Mesothelial cell of epicardium (in vitro differentiated cells): ENCODE data around the gene ROR2. TPM values are rescaled to one million over a fixed set of nuclear protein-coding genes. Genes with fewer than 3 reads are reported as not detected.
A peak's percentile ranks its signal among the peaks of the same experiment; 100 is the strongest.

ENCODE experiments used
- DNase-seq, 2 experiments: peaks; one replicate each; pipeline ENCODE4 v3.0.0; 2021; ENCODE audit warnings: low spot score in 2 of 2; ENCODE audit not compliant: unreplicated experiment in 2 of 2
- H3K27ac Mint-ChIP-seq: 2 replicates; pipeline ENCODE4 v1.8.0; 2021; ENCODE audit warnings: mixed read lengths
- H3K27me3 Mint-ChIP-seq: 2 replicates; pipeline ENCODE4 v1.8.0; 2021; ENCODE audit warnings: low read depth, mixed read lengths
- H3K36me3 Mint-ChIP-seq: 2 replicates; pipeline ENCODE4 v1.8.0; 2021; ENCODE audit warnings: mixed read lengths
- H3K4me1 Mint-ChIP-seq: 2 replicates; pipeline ENCODE4 v1.8.0; 2021; ENCODE audit warnings: mixed read lengths
- H3K4me3 Mint-ChIP-seq: 2 replicates; pipeline ENCODE4 v1.8.0; 2021; ENCODE audit warnings: mild to moderate bottlenecking, moderate library complexity, mixed read lengths
- H3K9me3 Mint-ChIP-seq: 2 replicates; pipeline ENCODE4 v1.8.0; 2021; ENCODE audit warnings: mixed read lengths
- total RNA-seq: library from RNA; stranded (reverse); gene quantifications from 3 replicates; pipeline ENCODE4 v1.2.1, GENCODE V29; 2021
- TF ChIP-seq, protein P1 (sequence below): fragments of 200-600 bp; sonication (generic); IDR thresholded peaks from one replicate; pipeline ENCODE4 v1.5.0; 2021; ENCODE audit warnings: antibody characterized with exemption; ENCODE audit not compliant: unreplicated experiment

ROR2 gene
- total RNA-seq, 1 donor from 2014 or later: 41.0 TPM

DNA sequence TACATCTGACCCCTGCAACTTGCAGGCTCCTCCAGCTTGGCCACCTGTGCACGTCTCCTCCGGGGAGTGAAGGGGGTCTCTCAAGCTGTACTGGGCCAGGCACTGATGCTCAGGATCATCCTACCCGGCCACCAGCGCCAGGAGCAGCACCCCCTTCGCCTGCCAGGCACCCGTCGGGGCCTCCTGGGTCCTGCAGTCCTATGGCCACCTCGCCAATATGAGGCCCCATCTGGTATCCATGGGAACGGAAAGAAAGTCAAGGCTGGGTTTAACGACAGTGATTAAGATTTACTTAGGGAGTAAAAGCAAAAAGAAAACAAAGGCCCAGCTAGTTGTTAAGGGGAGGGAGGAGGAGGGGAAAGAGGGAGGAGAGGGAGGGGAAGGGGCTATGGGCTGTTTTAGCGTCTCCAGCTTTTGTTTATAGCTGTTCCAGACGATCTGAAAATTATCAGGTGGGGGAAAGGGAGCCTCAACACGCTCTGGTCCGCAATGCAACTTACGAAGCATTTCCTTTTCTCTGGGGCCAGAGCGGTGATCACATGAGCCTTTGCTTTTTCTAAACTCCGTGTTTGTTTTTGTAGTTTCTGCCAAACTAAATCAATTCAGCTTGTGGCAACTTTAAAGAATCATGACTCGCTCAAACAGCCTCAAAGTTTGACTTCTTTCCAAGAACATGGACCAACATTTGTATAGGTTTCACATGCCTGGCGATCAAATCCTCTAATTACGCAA is 132.4 kb downstream of the ROR2 start:
- TF ChIP-seq, protein P1, sequence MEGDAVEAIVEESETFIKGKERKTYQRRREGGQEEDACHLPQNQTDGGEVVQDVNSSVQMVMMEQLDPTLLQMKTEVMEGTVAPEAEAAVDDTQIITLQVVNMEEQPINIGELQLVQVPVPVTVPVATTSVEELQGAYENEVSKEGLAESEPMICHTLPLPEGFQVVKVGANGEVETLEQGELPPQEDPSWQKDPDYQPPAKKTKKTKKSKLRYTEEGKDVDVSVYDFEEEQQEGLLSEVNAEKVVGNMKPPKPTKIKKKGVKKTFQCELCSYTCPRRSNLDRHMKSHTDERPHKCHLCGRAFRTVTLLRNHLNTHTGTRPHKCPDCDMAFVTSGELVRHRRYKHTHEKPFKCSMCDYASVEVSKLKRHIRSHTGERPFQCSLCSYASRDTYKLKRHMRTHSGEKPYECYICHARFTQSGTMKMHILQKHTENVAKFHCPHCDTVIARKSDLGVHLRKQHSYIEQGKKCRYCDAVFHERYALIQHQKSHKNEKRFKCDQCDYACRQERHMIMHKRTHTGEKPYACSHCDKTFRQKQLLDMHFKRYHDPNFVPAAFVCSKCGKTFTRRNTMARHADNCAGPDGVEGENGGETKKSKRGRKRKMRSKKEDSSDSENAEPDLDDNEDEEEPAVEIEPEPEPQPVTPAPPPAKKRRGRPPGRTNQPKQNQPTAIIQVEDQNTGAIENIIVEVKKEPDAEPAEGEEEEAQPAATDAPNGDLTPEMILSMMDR: no peak
- H3K27ac Mint-ChIP-seq: peak overlapping the region; percentile 92
- no peaks in the 10 kb centered on the region for H3K27me3 Mint-ChIP-seq
- DNase-seq: no peak
- peaks cover 52% of the 10 kb centered on the region for H3K4me1 Mint-ChIP-seq
- peaks cover 10% of the 10 kb centered on the region for H3K36me3 Mint-ChIP-seq
- peak overlapping the region; percentile 52 for H3K4me3 Mint-ChIP-seq
- peaks cover 11% of the 10 kb centered on the region for H3K9me3 Mint-ChIP-seq

GRCh38 chr9:91817106-91817492 is 132.9 kb downstream of the ROR2 start:
- no peaks in the 10 kb centered on the region for H3K27me3 Mint-ChIP-seq

DNA sequence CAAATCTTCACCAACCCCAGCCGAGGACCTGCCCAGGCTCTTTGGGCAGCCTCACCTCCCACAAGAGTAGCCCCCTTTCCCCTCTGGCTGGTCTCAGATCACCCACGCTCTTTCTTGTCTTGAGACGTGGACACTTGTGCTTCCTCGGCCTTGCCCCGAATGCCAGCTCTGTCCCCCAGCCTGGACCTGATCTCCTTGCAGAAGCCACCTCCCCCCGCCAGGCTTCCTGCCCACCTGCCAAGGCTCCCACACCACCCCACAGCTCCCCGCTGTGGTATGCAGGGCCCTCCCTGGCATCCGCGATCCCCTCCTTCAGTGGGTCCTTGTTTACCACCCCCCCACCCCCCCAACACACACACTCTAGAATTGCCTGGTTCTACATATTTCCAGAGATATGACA is 133.7 kb downstream of the ROR2 start:
- Mint-ChIP-seq H3K36me3 (peaks cover 2% of the 10 kb centered on the region), H3K4me3 (no peak overlapping the region), H3K4me1 (peaks cover 57% of the 10 kb centered on the region), H3K27me3 (no peaks in the 10 kb centered on the region), H3K27ac (peak overlapping the region; percentile 92), H3K9me3 (peaks cover under 1% of the 10 kb centered on the region)
- DNase-seq: no peak
- TF ChIP-seq, protein P1: no peak

More at GRCh38 chr9:91817106-91817492, 132.9 kb downstream of the ROR2 start:
- Mint-ChIP-seq H3K27ac (peak overlapping the region; percentile 92), H3K9me3 (peaks cover 8% of the 10 kb centered on the region), H3K36me3 (peaks cover 8% of the 10 kb centered on the region), H3K4me3 (peak overlapping the region; percentile 33), H3K4me1 (peaks cover 52% of the 10 kb centered on the region)
- no peak for DNase-seq
- TF ChIP-seq, protein P1: no peak

DNA sequence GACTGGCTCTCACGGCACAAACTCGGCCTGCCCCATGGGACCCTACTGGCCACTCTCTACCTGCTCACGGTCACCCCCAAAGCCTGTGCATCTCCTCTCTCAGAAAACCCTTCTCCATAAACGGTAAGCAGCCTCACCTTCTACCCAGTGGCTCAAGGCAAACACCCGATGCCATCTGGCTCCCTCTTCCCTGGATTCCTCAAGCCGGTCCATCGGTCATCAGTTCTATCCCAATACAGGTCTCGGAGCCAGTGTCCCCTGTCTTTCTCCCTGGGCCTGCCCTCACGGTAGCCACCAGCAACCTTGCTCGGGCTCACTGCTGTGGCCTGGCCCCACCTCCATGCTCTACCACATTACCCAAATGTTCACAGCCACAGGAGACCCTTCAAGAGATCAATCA is 134.1 kb downstream of the ROR2 start:
- H3K27me3 Mint-ChIP-seq: no peaks in the 10 kb centered on the region
- H3K27ac Mint-ChIP-seq: peak overlapping the region; percentile 8
- peaks cover 59% of the 10 kb centered on the region for H3K4me1 Mint-ChIP-seq
- no peak for DNase-seq
- no peaks in the 10 kb centered on the region for H3K36me3 Mint-ChIP-seq
- H3K9me3 Mint-ChIP-seq: no peaks in the 10 kb centered on the region
- no peak overlapping the region for H3K4me3 Mint-ChIP-seq
- TF ChIP-seq, protein P1: no peak

DNA sequence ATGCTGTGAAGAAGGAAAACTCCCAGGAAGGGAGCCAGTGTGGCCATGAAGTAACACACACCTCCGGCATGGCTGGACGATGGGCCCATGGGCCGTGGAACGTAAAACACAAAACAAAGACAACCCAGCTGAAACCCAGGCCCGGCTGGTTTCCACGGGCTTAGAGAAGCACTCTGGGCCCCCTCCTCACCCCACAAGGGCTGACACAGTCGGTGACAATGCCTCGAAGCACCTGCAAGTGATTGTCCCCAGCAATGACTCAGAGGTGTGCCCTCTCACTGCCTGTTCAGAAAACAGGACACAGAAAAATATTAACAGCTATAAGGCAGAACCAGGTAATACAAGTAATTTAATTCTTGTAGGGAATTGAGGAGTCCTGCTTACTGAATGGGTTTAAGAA is 135.3 kb downstream of the ROR2 start:
- H3K4me1 Mint-ChIP-seq: peaks cover 63% of the 10 kb centered on the region
- no peaks in the 10 kb centered on the region for H3K27me3 Mint-ChIP-seq
- no peak overlapping the region for H3K4me3 Mint-ChIP-seq
- no peaks in the 10 kb centered on the region for H3K9me3 Mint-ChIP-seq
- no peak for DNase-seq
- H3K36me3 Mint-ChIP-seq: no peaks in the 10 kb centered on the region
- peak overlapping the region; percentile 86 for H3K27ac Mint-ChIP-seq
- TF ChIP-seq, protein P1: no peak

DNA sequence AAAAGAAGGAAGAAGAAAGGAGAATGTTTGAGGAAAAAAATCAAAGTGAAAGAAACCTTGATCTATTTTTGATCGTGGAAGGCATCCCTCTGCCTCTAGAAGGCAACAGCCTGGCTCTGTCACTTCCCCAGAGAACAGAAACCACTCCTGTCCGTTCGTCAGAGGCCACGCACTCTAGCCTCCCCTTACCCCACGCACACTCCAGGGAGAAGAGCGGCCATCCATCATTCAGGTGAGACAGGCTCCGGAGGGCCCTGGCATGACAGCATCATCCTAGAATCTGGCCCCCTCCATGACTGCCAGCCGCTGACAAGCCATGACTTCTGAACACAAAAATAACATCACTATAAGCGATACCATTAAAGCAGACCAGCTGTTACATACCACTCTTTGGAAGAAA is 135.8 kb downstream of the ROR2 start:
- TF ChIP-seq, protein P1: no peak
- no peaks in the 10 kb centered on the region for H3K27me3 Mint-ChIP-seq
- DNase-seq: no peak
- H3K36me3 Mint-ChIP-seq: no peaks in the 10 kb centered on the region
- no peak overlapping the region for H3K4me3 Mint-ChIP-seq
- peaks cover 63% of the 10 kb centered on the region for H3K4me1 Mint-ChIP-seq
- no peaks in the 10 kb centered on the region for H3K9me3 Mint-ChIP-seq
- peak overlapping the region; percentile 86 for H3K27ac Mint-ChIP-seq
